Smooth muscle cell (in vitro differentiated cells): ENCODE measurements around the gene SHISA8. TPM values are rescaled to one million over a fixed set of nuclear protein-coding genes. Genes with fewer than 3 reads are reported as not detected.
"Not testable (repeated sequence)": the region's sequence is repeated elsewhere in the genome, so short reads cannot be mapped to it uniquely, and the experiment has no call there.

ENCODE experiments used
- DNase-seq: peaks from one replicate; lab custom pipeline; 2025; ENCODE audit not compliant: unreplicated experiment; lab: John Stamatoyannopoulos, UW
- H2AFZ ChIP-seq: fragments of 200-600 bp; sonication (generic); 2 replicates; pipeline ENCODE4 v1.6.0; 2016; ENCODE audit warnings: antibody characterized with exemption, low read depth, mild to moderate bottlenecking
- H3F3A ChIP-seq: fragments of 200-600 bp; sonication (generic); 2 replicates; pipeline ENCODE4 v1.6.0; 2017; ENCODE audit warnings: antibody characterized with exemption, low read depth
- H3K27ac ChIP-seq: fragments of 200-600 bp; sonication (generic); 2 replicates; pipeline ENCODE4 v1.5.1; 2016; ENCODE audit warnings: low read depth, mild to moderate bottlenecking
- H3K27me3 ChIP-seq: fragments of 200-600 bp; sonication (generic); 2 replicates; pipeline ENCODE4 v1.6.1; 2016; ENCODE audit warnings: low read depth, mild to moderate bottlenecking
- H3K36me3 ChIP-seq: fragments of 200-600 bp; sonication (generic); 2 replicates; pipeline ENCODE4 v1.5.1; 2016; ENCODE audit warnings: low read depth
- H3K4me1 ChIP-seq: fragments of 200-600 bp; sonication (generic); 2 replicates; pipeline ENCODE4 v1.5.1; 2016; ENCODE audit warnings: low read depth
- H3K4me2 ChIP-seq: fragments of 200-600 bp; sonication (generic); 2 replicates; pipeline ENCODE4 v1.6.0; 2016; ENCODE audit warnings: mild to moderate bottlenecking
- H3K4me3 ChIP-seq: fragments of 200-600 bp; sonication (generic); 2 replicates; pipeline ENCODE4 v1.5.1; 2016; ENCODE audit warnings: mild to moderate bottlenecking
- H3K79me2 ChIP-seq: fragments of 200-600 bp; sonication (generic); 2 replicates; pipeline ENCODE4 v1.6.0; 2016; ENCODE audit warnings: low read depth, mild to moderate bottlenecking
- H3K9ac ChIP-seq: fragments of 200-600 bp; sonication (generic); 2 replicates; pipeline ENCODE4 v1.6.0; 2016; ENCODE audit warnings: low read depth
- H3K9me3 ChIP-seq: fragments of 200-600 bp; sonication (generic); replicated peaks from 2 replicates; pipeline ENCODE4 v1.5.1; 2016; ENCODE audit warnings: low read depth
- H4K20me1 ChIP-seq: fragments of 200-600 bp; sonication (generic); 2 replicates; pipeline ENCODE4 v1.6.0; 2016; ENCODE audit warnings: low read depth
- CTCF ChIP-seq: fragments of 200-600 bp; sonication (generic); IDR thresholded peaks from 2 replicates; pipeline ENCODE4 v1.5.1; 2017; ENCODE audit warnings: borderline replicate concordance, mild to moderate bottlenecking, antibody characterized with exemption; ENCODE audit not compliant: insufficient read depth, poor library complexity, severe bottlenecking
- WGBS: methylation state at CpG from one replicate; pipeline ENCODE4 v1.1.7; 2016; ENCODE audit warnings: low lambda C conversion rate; 5-methylcytosine and 5-hydroxymethylcytosine counted together
- polyA plus RNA-seq: library from polyadenylated mRNA; unstranded; fragments of >200 nt; fragmentation: Nextera tagmentation; extraction: Ambion mirVana; gene quantifications from 2 replicates; pipeline ENCODE4 v1.2.1, GENCODE V29; 2016
- total RNA-seq: library from RNA; depleted of rRNA; stranded (reverse); fragments of >200 nt; gene quantifications from 2 replicates; pipeline ENCODE4 v1.2.3, GENCODE V29; 2014

Gene SHISA8
- total and polyA plus RNA-seq, 2 experiments from 2014 or later, result 0.11 TPM; not detected in 1

GRCh38 chr22:41949297-41949965, 34.6 kb upstream of the SHISA8 start:
- H3K36me3 ChIP-seq, result no peaks in the 10 kb centered on the region
- WGBS, result 94% methylated on average over 7 of the region's 7 CpGs
- H2AFZ ChIP-seq, result no peak overlapping the region
- DNase-seq, result no peak
- no peaks in the 10 kb centered on the region for H4K20me1 ChIP-seq
- peaks cover 11% of the 10 kb centered on the region for H3K4me1 ChIP-seq
- H3K27me3 ChIP-seq, result no peaks in the 10 kb centered on the region
- no peak overlapping the region for H3K4me2 ChIP-seq
- no peak overlapping the region for H3K9ac ChIP-seq
- H3K27ac ChIP-seq, result no peak overlapping the region
- no peak for TF ChIP-seq CTCF
- no peaks in the 10 kb centered on the region for H3F3A ChIP-seq
- H3K9me3 ChIP-seq, result no peaks in the 10 kb centered on the region
- H3K79me2 ChIP-seq, result no peaks in the 10 kb centered on the region
- no peak overlapping the region for H3K4me3 ChIP-seq

- not testable (repeated sequence) for H3K27ac ChIP-seq, H3K4me3 ChIP-seq, H3K9ac ChIP-seq, H2AFZ ChIP-seq, H3K27me3 ChIP-seq, H3K4me2 ChIP-seq, H4K20me1 ChIP-seq, H3K79me2 ChIP-seq, DNase-seq, H3K36me3 ChIP-seq, H3F3A ChIP-seq, H3K9me3 ChIP-seq
- H3K4me1 ChIP-seq, result peaks cover 11% of the 10 kb centered on the region
- 93% methylated on average over 8 of the region's 8 CpGs for WGBS
Observed at GRCh38 chr22:41948928-41949296, 34.0 kb upstream of the SHISA8 start.

- WGBS, result 86% methylated on average over 2 of the region's 2 CpGs
- H3K27ac ChIP-seq, result no peak overlapping the region
- no peaks in the 10 kb centered on the region for H4K20me1 ChIP-seq
- no peak overlapping the region for H3K4me3 ChIP-seq
- H3K79me2 ChIP-seq, result no peaks in the 10 kb centered on the region
- no peaks in the 10 kb centered on the region for H3K36me3 ChIP-seq
- H3K9me3 ChIP-seq, result no peaks in the 10 kb centered on the region
- H3K4me1 ChIP-seq, result peaks cover 11% of the 10 kb centered on the region
- H3K9ac ChIP-seq, result no peak overlapping the region
- no peak overlapping the region for H2AFZ ChIP-seq
- no peak for DNase-seq
- H3K4me2 ChIP-seq, result no peak overlapping the region
- no peaks in the 10 kb centered on the region for H3F3A ChIP-seq
- no peaks in the 10 kb centered on the region for H3K27me3 ChIP-seq
- no peak for TF ChIP-seq CTCF
Observed at GRCh38 chr22:41948142-41948541, 33.3 kb upstream of the SHISA8 start.

- no peak for DNase-seq
- Histone ChIP-seq H3K79me2 (no peaks in the 10 kb centered on the region), H4K20me1 (no peaks in the 10 kb centered on the region), H3K9ac (no peak overlapping the region), H2AFZ (peak overlapping the region; percentile 92), H3K36me3 (no peaks in the 10 kb centered on the region), H3K9me3 (no peaks in the 10 kb centered on the region), H3K27ac (no peak overlapping the region), H3F3A (no peaks in the 10 kb centered on the region), H3K4me3 (peak overlapping the region; percentile 67), H3K4me1 (peaks cover 11% of the 10 kb centered on the region), H3K4me2 (peak overlapping the region; percentile 89), H3K27me3 (no peaks in the 10 kb centered on the region)
- WGBS, result 88% methylated on average over 21 of the region's 21 CpGs
- no peak for TF ChIP-seq CTCF
Observed at GRCh38 chr22:41947424-41948080, 32.7 kb upstream of the SHISA8 start.
